Measurements from ENCODE around the gene ECI1.

The ECI1 gene

GRCh38 chr16:2288726-2289125 lies 37.3 kb upstream of the ECI1 start:
- TF ChIP-seq CREB1 (IDR thresholded peaks at IDR 0.05; ENCODE audit: low read depth) = no peak
- no peak for TF ChIP-seq FOXM1 (IDR thresholded peaks at IDR 0.05; ENCODE audit: borderline replicate concordance, low read depth)
- TF ChIP-seq YY1 (IDR thresholded peaks at IDR 0.05; ENCODE audit: low read depth) = no peak
- no peak for TF ChIP-seq USF1 (IDR thresholded peaks at IDR 0.05)
- TF ChIP-seq TCF12 (IDR thresholded peaks at IDR 0.05; ENCODE audit: low read depth) = no peak
- TF ChIP-seq EGR1 (IDR thresholded peaks at IDR 0.05) = no peak
- TF ChIP-seq NFIC (IDR thresholded peaks at IDR 0.05) = no peak
- no peak for TF ChIP-seq REST (IDR thresholded peaks at IDR 0.05; ENCODE audit: low read depth)
- no peak for TF ChIP-seq RAD21 (IDR thresholded peaks at IDR 0.05; ENCODE audit: low read depth)
- TF ChIP-seq TAF1 (IDR thresholded peaks at IDR 0.05; ENCODE audit: low read depth) = no peak
- TF ChIP-seq TEAD4 (IDR thresholded peaks at IDR 0.05) = no peak
- no peak for TF ChIP-seq MAX (IDR thresholded peaks at IDR 0.05)
- TF ChIP-seq CEBPB (IDR thresholded peaks at IDR 0.05) = no peak
- no peak for TF ChIP-seq ZBTB7A (IDR thresholded peaks at IDR 0.05; ENCODE audit: low read depth)
- TF ChIP-seq EP300 (IDR thresholded peaks at IDR 0.05; ENCODE audit: borderline replicate concordance) = no peak

GRCh38 chr16:2287916-2288547 lies 36.6 kb upstream of the ECI1 start:
- TF ChIP-seq CEBPB (IDR thresholded peaks at IDR 0.05) = no peak
- TF ChIP-seq REST (IDR thresholded peaks at IDR 0.05; ENCODE audit: low read depth) = no peak
- no peak for TF ChIP-seq FOXM1 (IDR thresholded peaks at IDR 0.05; ENCODE audit: borderline replicate concordance, low read depth)
- TF ChIP-seq TCF12 (IDR thresholded peaks at IDR 0.05; ENCODE audit: low read depth) = no peak
- no peak for TF ChIP-seq TAF1 (IDR thresholded peaks at IDR 0.05; ENCODE audit: low read depth)
- no peak for TF ChIP-seq NFIC (IDR thresholded peaks at IDR 0.05)
- no peak for TF ChIP-seq EGR1 (IDR thresholded peaks at IDR 0.05)
- TF ChIP-seq CREB1 (IDR thresholded peaks at IDR 0.05; ENCODE audit: low read depth) = no peak
- TF ChIP-seq USF1 (IDR thresholded peaks at IDR 0.05) = no peak
- TF ChIP-seq EP300 (IDR thresholded peaks at IDR 0.05; ENCODE audit: borderline replicate concordance) = no peak
- no peak for TF ChIP-seq MAX (IDR thresholded peaks at IDR 0.05)
- TF ChIP-seq RAD21 (IDR thresholded peaks at IDR 0.05; ENCODE audit: low read depth) = no peak
- TF ChIP-seq TEAD4 (IDR thresholded peaks at IDR 0.05) = no peak
- no peak for TF ChIP-seq YY1 (IDR thresholded peaks at IDR 0.05; ENCODE audit: low read depth)
- TF ChIP-seq ZBTB7A (IDR thresholded peaks at IDR 0.05; ENCODE audit: low read depth) = no peak

GRCh38 chr16:2286550-2286949 lies 35.2 kb upstream of the ECI1 start:
- TF ChIP-seq REST (IDR thresholded peaks at IDR 0.05; ENCODE audit: low read depth) (no peak), TCF12 (IDR thresholded peaks at IDR 0.05; ENCODE audit: low read depth) (no peak), RAD21 (IDR thresholded peaks at IDR 0.05; ENCODE audit: low read depth) (no peak), MAX (IDR thresholded peaks at IDR 0.05) (no peak), CEBPB (IDR thresholded peaks at IDR 0.05) (no peak), EP300 (IDR thresholded peaks at IDR 0.05; ENCODE audit: borderline replicate concordance) (no peak), ZBTB7A (IDR thresholded peaks at IDR 0.05; ENCODE audit: low read depth) (no peak)

GRCh38 chr16:2285731-2286191 lies 34.4 kb upstream of the ECI1 start:
- TF ChIP-seq TEAD4 (IDR thresholded peaks at IDR 0.05) (no peak), USF1 (IDR thresholded peaks at IDR 0.05) (no peak), ZBTB7A (IDR thresholded peaks at IDR 0.05; ENCODE audit: low read depth) (no peak), CREB1 (IDR thresholded peaks at IDR 0.05; ENCODE audit: low read depth) (no peak), NFIC (IDR thresholded peaks at IDR 0.05) (no peak), EP300 (IDR thresholded peaks at IDR 0.05; ENCODE audit: borderline replicate concordance) (no peak), CEBPB (IDR thresholded peaks at IDR 0.05) (no peak), YY1 (IDR thresholded peaks at IDR 0.05; ENCODE audit: low read depth) (no peak), MAX (IDR thresholded peaks at IDR 0.05) (no peak), TCF12 (IDR thresholded peaks at IDR 0.05; ENCODE audit: low read depth) (no peak), EGR1 (IDR thresholded peaks at IDR 0.05) (no peak), TAF1 (IDR thresholded peaks at IDR 0.05; ENCODE audit: low read depth) (no peak), RAD21 (IDR thresholded peaks at IDR 0.05; ENCODE audit: low read depth) (no peak), REST (IDR thresholded peaks at IDR 0.05; ENCODE audit: low read depth) (no peak)
